HepG2 (cell line): ENCODE measurements around the gene P2RY11. TPM values are rescaled to one million over a fixed set of nuclear protein-coding genes. Genes with fewer than 3 reads are reported as not detected.

Experiments
- PTBP1 ChIP-seq: fragments of 200-400 bp; formaldehyde crosslinking; IDR thresholded peaks from 2 replicates; pipeline ENCODE4 v1.6.1; 2018; ENCODE audit warnings: low read length, low read depth; ENCODE audit not compliant: poor library complexity, severe bottlenecking
- ZFYVE20 ChIP-seq: sonication (generic); formaldehyde crosslinking; IDR thresholded peaks from 2 replicates; pipeline ENCODE4 v1.8.0; 2023; ENCODE audit warnings: low read depth, mild to moderate bottlenecking, moderate library complexity, missing genetic modification reagents, borderline replicate concordance
- polyA plus RNA-seq, 8 experiments: library from polyadenylated mRNA; depleted of rRNA in 3 of 8; stranded (reverse) in 7 of 8; unstranded in 1 of 8; fragments of >200 nt; fragmentation: Illumina TruSeq in 4 of 8; extraction: Trizol in 4 of 8; gene quantifications; 2 replicates each; pipeline versions ENCODE4 v1.2.1 to v1.2.3, GENCODE V29; 2011 to 2016; ENCODE audit warnings: low read depth in 4 of 8, missing spikeins in 1 of 8, mixed read lengths in 1 of 8; ENCODE audit not compliant: insufficient read depth in 1 of 8
- total RNA-seq, 5 experiments: library from RNA; depleted of rRNA; stranded (reverse); fragments of >200 nt; fragmentation: Illumina TruSeq; extraction: Trizol; gene quantifications; 2 replicates each; pipeline ENCODE4 v1.2.3, GENCODE V29; 2016; ENCODE audit warnings: low read depth in 1 of 5
- TF ChIP-seq, protein P1 (sequence below): sonication (generic); formaldehyde crosslinking; IDR thresholded peaks from 2 replicates; pipeline ENCODE4 v1.4.0; 2020; ENCODE audit warnings: missing genetic modification reagents
- TF ChIP-seq, protein P2 (sequence below): sonication (generic); formaldehyde crosslinking; IDR thresholded peaks from 2 replicates; pipeline ENCODE4 v1.5.1; 2020; ENCODE audit warnings: missing genetic modification reagents, mild to moderate bottlenecking, borderline replicate concordance

P2RY11 gene
- total and polyA plus RNA-seq, 2 of the 13 experiments (the other 11 are each of a cell fraction or from before 2014, with no cell fraction given) = 4.0 to 7.8 TPM

DNA sequence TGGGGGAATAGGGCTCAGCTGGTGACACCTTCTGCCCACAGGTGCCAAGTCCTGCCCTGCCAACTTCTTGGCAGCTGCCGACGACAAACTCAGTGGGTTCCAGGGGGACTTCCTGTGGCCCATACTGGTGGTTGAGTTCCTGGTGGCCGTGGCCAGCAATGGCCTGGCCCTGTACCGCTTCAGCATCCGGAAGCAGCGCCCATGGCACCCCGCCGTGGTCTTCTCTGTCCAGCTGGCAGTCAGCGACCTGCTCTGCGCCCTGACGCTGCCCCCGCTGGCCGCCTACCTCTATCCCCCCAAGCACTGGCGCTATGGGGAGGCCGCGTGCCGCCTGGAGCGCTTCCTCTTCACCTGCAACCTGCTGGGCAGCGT lies 2.1 kb downstream of the P2RY11 start (continued):
- TF ChIP-seq, protein P1, sequence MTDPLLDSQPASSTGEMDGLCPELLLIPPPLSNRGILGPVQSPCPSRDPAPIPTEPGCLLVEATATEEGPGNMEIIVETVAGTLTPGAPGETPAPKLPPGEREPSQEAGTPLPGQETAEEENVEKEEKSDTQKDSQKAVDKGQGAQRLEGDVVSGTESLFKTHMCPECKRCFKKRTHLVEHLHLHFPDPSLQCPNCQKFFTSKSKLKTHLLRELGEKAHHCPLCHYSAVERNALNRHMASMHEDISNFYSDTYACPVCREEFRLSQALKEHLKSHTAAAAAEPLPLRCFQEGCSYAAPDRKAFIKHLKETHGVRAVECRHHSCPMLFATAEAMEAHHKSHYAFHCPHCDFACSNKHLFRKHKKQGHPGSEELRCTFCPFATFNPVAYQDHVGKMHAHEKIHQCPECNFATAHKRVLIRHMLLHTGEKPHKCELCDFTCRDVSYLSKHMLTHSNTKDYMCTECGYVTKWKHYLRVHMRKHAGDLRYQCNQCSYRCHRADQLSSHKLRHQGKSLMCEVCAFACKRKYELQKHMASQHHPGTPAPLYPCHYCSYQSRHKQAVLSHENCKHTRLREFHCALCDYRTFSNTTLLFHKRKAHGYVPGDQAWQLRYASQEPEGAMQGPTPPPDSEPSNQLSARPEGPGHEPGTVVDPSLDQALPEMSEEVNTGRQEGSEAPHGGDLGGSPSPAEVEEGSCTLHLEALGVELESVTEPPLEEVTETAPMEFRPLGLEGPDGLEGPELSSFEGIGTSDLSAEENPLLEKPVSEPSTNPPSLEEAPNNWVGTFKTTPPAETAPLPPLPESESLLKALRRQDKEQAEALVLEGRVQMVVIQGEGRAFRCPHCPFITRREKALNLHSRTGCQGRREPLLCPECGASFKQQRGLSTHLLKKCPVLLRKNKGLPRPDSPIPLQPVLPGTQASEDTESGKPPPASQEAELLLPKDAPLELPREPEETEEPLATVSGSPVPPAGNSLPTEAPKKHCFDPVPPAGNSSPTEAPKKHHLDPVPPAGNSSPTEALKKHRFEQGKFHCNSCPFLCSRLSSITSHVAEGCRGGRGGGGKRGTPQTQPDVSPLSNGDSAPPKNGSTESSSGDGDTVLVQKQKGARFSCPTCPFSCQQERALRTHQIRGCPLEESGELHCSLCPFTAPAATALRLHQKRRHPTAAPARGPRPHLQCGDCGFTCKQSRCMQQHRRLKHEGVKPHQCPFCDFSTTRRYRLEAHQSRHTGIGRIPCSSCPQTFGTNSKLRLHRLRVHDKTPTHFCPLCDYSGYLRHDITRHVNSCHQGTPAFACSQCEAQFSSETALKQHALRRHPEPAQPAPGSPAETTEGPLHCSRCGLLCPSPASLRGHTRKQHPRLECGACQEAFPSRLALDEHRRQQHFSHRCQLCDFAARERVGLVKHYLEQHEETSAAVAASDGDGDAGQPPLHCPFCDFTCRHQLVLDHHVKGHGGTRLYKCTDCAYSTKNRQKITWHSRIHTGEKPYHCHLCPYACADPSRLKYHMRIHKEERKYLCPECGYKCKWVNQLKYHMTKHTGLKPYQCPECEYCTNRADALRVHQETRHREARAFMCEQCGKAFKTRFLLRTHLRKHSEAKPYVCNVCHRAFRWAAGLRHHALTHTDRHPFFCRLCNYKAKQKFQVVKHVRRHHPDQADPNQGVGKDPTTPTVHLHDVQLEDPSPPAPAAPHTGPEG (CRISPR knock-in tag) = no peak
- TF ChIP-seq, protein P2, sequence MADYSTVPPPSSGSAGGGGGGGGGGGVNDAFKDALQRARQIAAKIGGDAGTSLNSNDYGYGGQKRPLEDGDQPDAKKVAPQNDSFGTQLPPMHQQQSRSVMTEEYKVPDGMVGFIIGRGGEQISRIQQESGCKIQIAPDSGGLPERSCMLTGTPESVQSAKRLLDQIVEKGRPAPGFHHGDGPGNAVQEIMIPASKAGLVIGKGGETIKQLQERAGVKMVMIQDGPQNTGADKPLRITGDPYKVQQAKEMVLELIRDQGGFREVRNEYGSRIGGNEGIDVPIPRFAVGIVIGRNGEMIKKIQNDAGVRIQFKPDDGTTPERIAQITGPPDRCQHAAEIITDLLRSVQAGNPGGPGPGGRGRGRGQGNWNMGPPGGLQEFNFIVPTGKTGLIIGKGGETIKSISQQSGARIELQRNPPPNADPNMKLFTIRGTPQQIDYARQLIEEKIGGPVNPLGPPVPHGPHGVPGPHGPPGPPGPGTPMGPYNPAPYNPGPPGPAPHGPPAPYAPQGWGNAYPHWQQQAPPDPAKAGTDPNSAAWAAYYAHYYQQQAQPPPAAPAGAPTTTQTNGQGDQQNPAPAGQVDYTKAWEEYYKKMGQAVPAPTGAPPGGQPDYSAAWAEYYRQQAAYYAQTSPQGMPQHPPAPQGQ = no peak
- TF ChIP-seq ZFYVE20 = 0 out of 2 replicates have a peak, but pooled peaks have one; percentile 19
- TF ChIP-seq PTBP1 = peak; percentile 39
